ENCODE results near the gene DIS3L2. TPM values are rescaled to one million over a fixed set of nuclear protein-coding genes. Genes with fewer than 3 reads are reported as not detected.

DIS3L2 gene
- total RNA-seq, 1 experiment from 2014 or later = 32.6 TPM

GRCh38 chr2:232116852-232117251, 155.3 kb downstream of the DIS3L2 start:
- BruUV-seq (replicated peaks) = no TSS peak
- CTCF ChIA-PET = no interaction called here
- H3K4me3 Mint-ChIP-seq (ENCODE audit: unreplicated experiment) = no peak overlapping the region

GRCh38 chr2:232117413-232117812, 155.9 kb downstream of the DIS3L2 start:
- H3K9me3 Mint-ChIP-seq (ENCODE audit: unreplicated experiment) = no peaks in the 10 kb centered on the region

More at GRCh38 chr2:232116852-232117251, 155.3 kb downstream of the DIS3L2 start:
- no peak for TF ChIP-seq CTCF (IDR thresholded peaks at IDR 0.05; ENCODE audit: unreplicated experiment)
- Mint-ChIP-seq H3K9me3 (ENCODE audit: unreplicated experiment) (no peaks in the 10 kb centered on the region), H3K36me3 (ENCODE audit: insufficient read depth, unreplicated experiment) (peaks cover 6% of the 10 kb centered on the region), H3K27me3 (ENCODE audit: insufficient read depth, unreplicated experiment) (no peaks in the 10 kb centered on the region), H3K27ac (ENCODE audit: low read depth, unreplicated experiment) (no peak overlapping the region), H3K4me1 (ENCODE audit: insufficient read depth, unreplicated experiment) (peaks cover 4% of the 10 kb centered on the region)
- DNase-seq (ENCODE audit: unreplicated experiment) = no peak
- POLR2A ChIA-PET = interaction anchor here (1.5 kb wide), 1 partner anchor 13 kb away, joined by 4 read pairs; no protein-coding TSS in a partner anchor
- intact Hi-C loops (cut with micrococcal nuclease) = no loop called here

GRCh38 chr2:232120911-232121310, 159.4 kb downstream of the DIS3L2 start:
- Mint-ChIP-seq H3K36me3 (ENCODE audit: insufficient read depth, unreplicated experiment) (peaks cover 6% of the 10 kb centered on the region), H3K27me3 (ENCODE audit: insufficient read depth, unreplicated experiment) (no peaks in the 10 kb centered on the region), H3K4me3 (ENCODE audit: unreplicated experiment) (no peak overlapping the region), H3K4me1 (ENCODE audit: insufficient read depth, unreplicated experiment) (peaks cover 4% of the 10 kb centered on the region), H3K9me3 (ENCODE audit: unreplicated experiment) (no peaks in the 10 kb centered on the region), H3K27ac (ENCODE audit: low read depth, unreplicated experiment) (no peak overlapping the region)
- CTCF ChIA-PET = interaction anchor here (0.6 to 1.2 kb wide), 2 partner anchors 10 to 1268 kb away, joined by 3 to 6 read pairs; no protein-coding TSS in a partner anchor
- no peak for DNase-seq (ENCODE audit: unreplicated experiment)
- intact Hi-C loops (cut with micrococcal nuclease) = no loop called here
- no TSS peak for BruUV-seq (replicated peaks)
- POLR2A ChIA-PET = interaction anchor here (0.6 kb wide), 1 partner anchor 452 kb away, joined by 3 read pairs; no protein-coding TSS in a partner anchor
- no peak for TF ChIP-seq CTCF (IDR thresholded peaks at IDR 0.05; ENCODE audit: unreplicated experiment)

More at GRCh38 chr2:232117413-232117812, 155.9 kb downstream of the DIS3L2 start:
- Mint-ChIP-seq H3K4me3 (ENCODE audit: unreplicated experiment) (no peak overlapping the region), H3K27me3 (ENCODE audit: insufficient read depth, unreplicated experiment) (no peaks in the 10 kb centered on the region), H3K4me1 (ENCODE audit: insufficient read depth, unreplicated experiment) (peaks cover 4% of the 10 kb centered on the region), H3K36me3 (ENCODE audit: insufficient read depth, unreplicated experiment) (peaks cover 6% of the 10 kb centered on the region), H3K27ac (ENCODE audit: low read depth, unreplicated experiment) (no peak overlapping the region)
- no peak for TF ChIP-seq CTCF (IDR thresholded peaks at IDR 0.05; ENCODE audit: unreplicated experiment)
- BruUV-seq (replicated peaks) = no TSS peak
- CTCF ChIA-PET = interaction anchor here (0.6 kb wide), 1 partner anchor 196 kb away, joined by 3 read pairs; no protein-coding TSS in a partner anchor
- DNase-seq (ENCODE audit: unreplicated experiment) = no peak
- intact Hi-C loops (cut with micrococcal nuclease) = no loop called here
- POLR2A ChIA-PET = interaction anchor here (1.5 kb wide), 1 partner anchor 14 kb away, joined by 4 read pairs; no protein-coding TSS in a partner anchor

- CTCF ChIA-PET = interaction anchor here (0.6 kb wide), 1 partner anchor 66 kb away, joined by 3 read pairs; no protein-coding TSS in a partner anchor
- H3K4me1 Mint-ChIP-seq (ENCODE audit: insufficient read depth, unreplicated experiment) = peaks cover 4% of the 10 kb centered on the region
- H3K27me3 Mint-ChIP-seq (ENCODE audit: insufficient read depth, unreplicated experiment) = no peaks in the 10 kb centered on the region
- intact Hi-C loops (cut with micrococcal nuclease) = no loop called here
- no peak for TF ChIP-seq CTCF (IDR thresholded peaks at IDR 0.05; ENCODE audit: unreplicated experiment)
- DNase-seq (ENCODE audit: unreplicated experiment) = no peak
- H3K9me3 Mint-ChIP-seq (ENCODE audit: unreplicated experiment) = no peaks in the 10 kb centered on the region
- POLR2A ChIA-PET = no interaction called here
- no peak overlapping the region for H3K27ac Mint-ChIP-seq (ENCODE audit: low read depth, unreplicated experiment)
- peaks cover 6% of the 10 kb centered on the region for H3K36me3 Mint-ChIP-seq (ENCODE audit: insufficient read depth, unreplicated experiment)
- no TSS peak for BruUV-seq (replicated peaks)
- no peak overlapping the region for H3K4me3 Mint-ChIP-seq (ENCODE audit: unreplicated experiment)
Observed at GRCh38 chr2:232124309-232124708, 162.8 kb downstream of the DIS3L2 start.
